Testis (tissue), 3 donors: Measurements from ENCODE around the gene ALPL. TPM values are rescaled to one million over a fixed set of nuclear protein-coding genes. Genes with fewer than 3 reads are reported as not detected.
"Not testable (repeated sequence)": the region's sequence is repeated elsewhere in the genome, so short reads cannot be mapped to it uniquely, and the experiment has no call there.

Experiments used
- DNase-seq: peaks from one replicate; pipeline ENCODE4 v3.0.0-alpha.2; 2019
- H3K27ac ChIP-seq, 2 donors: fragments of 200-600 bp; sonication (generic); one replicate each; pipeline ENCODE4 v1.5.1; 2019
- H3K27me3 ChIP-seq: fragments of 200-600 bp; sonication (generic); one replicate; pipeline ENCODE4 v1.5.1; 2019
- H3K36me3 ChIP-seq: fragments of 200-600 bp; sonication (generic); one replicate; pipeline ENCODE4 v1.5.1; 2017; ENCODE audit warnings: low read depth; ENCODE audit errors: missing control alignments
- H3K4me1 ChIP-seq: fragments of 200-600 bp; sonication (generic); one replicate; pipeline ENCODE4 v1.5.1; 2019
- H3K4me3 ChIP-seq, 2 donors: fragments of 200-600 bp; sonication (generic); one replicate each; pipeline ENCODE4 v1.5.1; 2017 to 2019
- H3K9me3 ChIP-seq: fragments of 200-600 bp; sonication (generic); one replicate; pipeline ENCODE4 v1.5.1; 2017
- POLR2A ChIP-seq: fragments of 450-650 bp; IDR thresholded peaks from one replicate; pipeline ENCODE4 v1.6.1; 2017; ENCODE audit warnings: antibody characterized with exemption, mild to moderate bottlenecking, moderate library complexity
- WGBS, 2 donors: methylation state at CpG; one replicate each; pipeline ENCODE4 v1.1.5; 2018; 5-methylcytosine and 5-hydroxymethylcytosine counted together
- intact Hi-C: fragments of 100-400 bp; cut with DNase I; formaldehyde crosslinking; loops from one replicate; pipeline ENCODE4 v1.15.1; 2023; ENCODE audit warnings: low total_unique reads
- polyA plus RNA-seq: library from polyadenylated mRNA; stranded (reverse); fragments of 350-450 nt; fragmentation: Illumina TruSeq; extraction: RNeasy Lipid Tissue Mini Kit (QIAGEN cat#74804); gene quantifications from one replicate; pipeline ENCODE4 v1.2.3, GENCODE V29; 2014; ENCODE audit warnings: low read depth, low replicate concordance; ENCODE audit not compliant: insufficient read depth
- total RNA-seq, 2 donors: library from RNA; depleted of rRNA; stranded (reverse); fragments of >200 nt; gene quantifications; one replicate each; pipeline ENCODE4 v1.2.3, GENCODE V29; 2016
- TF ChIP-seq, protein P1 (sequence below), 3 experiments: fragments of 450-650 bp in 2 of 3; fragments of 200-600 bp in 1 of 3; sonication (generic) in 1 of 3; IDR thresholded peaks; one replicate each; pipeline ENCODE4 v1.5.1; 2016 to 2019; ENCODE audit warnings: antibody characterized with exemption in 3 of 3, mild to moderate bottlenecking in 2 of 3, moderate library complexity in 1 of 3

The ALPL gene
- total and polyA plus RNA-seq, 3 donors from 2014 or later: 11.8 to 22.2 (median 15.7) TPM

DNA sequence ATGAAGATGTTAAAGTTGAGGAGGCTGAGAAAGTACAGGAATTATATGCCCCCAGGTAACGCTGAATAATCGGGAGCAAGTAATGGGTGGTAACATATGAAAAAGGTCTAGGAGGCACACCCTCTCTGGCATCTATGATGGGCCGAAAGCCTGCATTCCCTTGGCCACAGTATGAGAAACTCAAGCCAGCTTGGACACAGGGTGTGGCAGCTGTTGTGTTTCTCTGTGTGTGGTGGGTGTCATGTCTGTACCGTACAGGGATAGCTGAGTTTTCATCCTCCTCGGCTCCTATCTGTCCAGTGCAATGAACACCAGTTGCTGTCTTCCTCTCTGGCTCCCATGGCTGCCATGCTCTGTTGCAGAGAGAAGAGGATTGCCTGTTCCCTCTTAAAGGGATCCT, 36.4 kb upstream of the ALPL start:
- H3K4me3 ChIP-seq: no peak overlapping the region
- TF ChIP-seq, protein P1, sequence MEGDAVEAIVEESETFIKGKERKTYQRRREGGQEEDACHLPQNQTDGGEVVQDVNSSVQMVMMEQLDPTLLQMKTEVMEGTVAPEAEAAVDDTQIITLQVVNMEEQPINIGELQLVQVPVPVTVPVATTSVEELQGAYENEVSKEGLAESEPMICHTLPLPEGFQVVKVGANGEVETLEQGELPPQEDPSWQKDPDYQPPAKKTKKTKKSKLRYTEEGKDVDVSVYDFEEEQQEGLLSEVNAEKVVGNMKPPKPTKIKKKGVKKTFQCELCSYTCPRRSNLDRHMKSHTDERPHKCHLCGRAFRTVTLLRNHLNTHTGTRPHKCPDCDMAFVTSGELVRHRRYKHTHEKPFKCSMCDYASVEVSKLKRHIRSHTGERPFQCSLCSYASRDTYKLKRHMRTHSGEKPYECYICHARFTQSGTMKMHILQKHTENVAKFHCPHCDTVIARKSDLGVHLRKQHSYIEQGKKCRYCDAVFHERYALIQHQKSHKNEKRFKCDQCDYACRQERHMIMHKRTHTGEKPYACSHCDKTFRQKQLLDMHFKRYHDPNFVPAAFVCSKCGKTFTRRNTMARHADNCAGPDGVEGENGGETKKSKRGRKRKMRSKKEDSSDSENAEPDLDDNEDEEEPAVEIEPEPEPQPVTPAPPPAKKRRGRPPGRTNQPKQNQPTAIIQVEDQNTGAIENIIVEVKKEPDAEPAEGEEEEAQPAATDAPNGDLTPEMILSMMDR (IDR thresholded peaks at IDR 0.05): no peak
- no peak for TF ChIP-seq POLR2A
- H3K27ac ChIP-seq: no peak overlapping the region
- no peaks in the 10 kb centered on the region for H3K36me3 ChIP-seq
- no peaks in the 10 kb centered on the region for H3K9me3 ChIP-seq
- H3K27me3 ChIP-seq: no peaks in the 10 kb centered on the region
- 82 to 88% methylated on average over 5 of the region's 5 CpGs for WGBS, 2 donors
- DNase-seq: no peak
- no peaks in the 10 kb centered on the region for H3K4me1 ChIP-seq
- intact Hi-C loops: no loop called here

DNA sequence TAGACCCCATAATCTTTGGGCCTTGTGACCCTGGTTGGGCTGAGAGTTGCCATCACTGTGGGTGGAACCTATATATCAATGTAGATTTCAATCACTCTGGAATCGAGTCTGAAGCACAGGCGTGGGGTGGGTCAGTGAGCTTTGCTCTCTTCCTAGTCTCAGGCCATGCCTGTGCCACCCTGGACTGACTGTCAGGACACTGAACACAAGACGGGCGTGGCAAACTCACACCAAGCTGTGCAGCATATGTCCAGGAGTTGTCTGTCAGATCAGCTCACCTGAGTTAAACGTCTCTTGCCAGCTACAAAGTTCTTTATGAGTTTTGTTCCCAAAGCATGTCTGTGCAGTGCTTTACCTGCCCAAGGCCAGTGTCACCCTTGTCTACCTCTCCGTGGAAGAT, 30.9 kb upstream of the ALPL start:
- H3K9me3 ChIP-seq: no peaks in the 10 kb centered on the region
- no peak overlapping the region for H3K4me3 ChIP-seq
- H3K27ac ChIP-seq: no peak overlapping the region
- WGBS, 2 donors: 84 to 96% methylated on average over 4 to 6 of the region's 6 CpGs
- H3K27me3 ChIP-seq: no peaks in the 10 kb centered on the region
- intact Hi-C loops: no loop called here
- DNase-seq: no peak
- H3K4me1 ChIP-seq: no peaks in the 10 kb centered on the region
- TF ChIP-seq POLR2A: no peak
- TF ChIP-seq, protein P1 (IDR thresholded peaks at IDR 0.05): no peak
- no peaks in the 10 kb centered on the region for H3K36me3 ChIP-seq

DNA sequence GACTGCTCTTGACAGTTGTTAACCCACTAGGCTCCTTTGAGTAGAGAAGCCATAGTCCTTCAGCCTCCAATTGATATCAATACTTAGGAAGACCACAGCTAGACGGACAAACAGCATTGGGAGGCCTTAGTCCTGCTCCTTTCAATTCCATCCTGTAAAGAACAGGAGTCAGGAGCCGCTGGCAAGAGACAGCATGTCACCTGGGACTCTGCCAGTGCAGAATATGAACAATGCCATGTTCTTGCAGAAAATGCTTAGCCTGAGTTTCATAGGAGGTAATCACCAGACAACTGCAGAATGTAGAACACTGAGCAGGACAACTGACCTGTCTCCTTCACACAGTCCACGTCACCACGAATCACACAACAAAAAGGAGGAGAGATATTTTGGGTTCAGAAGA, 25.3 kb upstream of the ALPL start:
- H3K36me3 ChIP-seq, H3K9me3 ChIP-seq, H3K27ac ChIP-seq, H3K4me3 ChIP-seq, intact Hi-C loops, H3K4me1 ChIP-seq, DNase-seq, H3K27me3 ChIP-seq: not testable (repeated sequence)
- 89% methylated on average over 4 of the region's 4 CpGs; no CpG with 5 or more reads in 1 of the 2 donors for WGBS, 2 donors

DNA sequence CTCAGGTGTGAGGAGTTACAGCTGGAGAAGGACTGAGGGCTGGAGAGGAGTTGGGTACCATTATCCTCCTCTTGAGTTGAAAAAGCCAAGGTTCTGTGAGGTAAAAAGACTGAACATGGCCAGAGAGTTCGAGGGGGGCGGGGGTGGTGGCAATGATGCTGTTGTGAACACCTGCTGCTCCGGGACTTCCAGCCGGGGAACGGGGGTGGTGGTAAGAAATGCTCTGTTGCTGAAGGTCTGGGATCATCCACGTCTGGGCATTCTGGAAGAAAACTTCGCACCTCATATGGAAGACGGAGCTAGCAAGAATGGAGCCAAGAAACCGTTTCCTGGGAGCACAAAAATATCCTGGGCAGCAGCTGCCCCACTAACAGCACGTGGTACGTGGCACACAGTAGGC, 20.1 kb upstream of the ALPL start:
- H3K4me3 ChIP-seq: no peak overlapping the region
- no peaks in the 10 kb centered on the region for H3K9me3 ChIP-seq
- H3K27ac ChIP-seq: no peak overlapping the region
- H3K27me3 ChIP-seq: no peaks in the 10 kb centered on the region
- H3K4me1 ChIP-seq: no peaks in the 10 kb centered on the region
- TF ChIP-seq POLR2A: no peak
- TF ChIP-seq, protein P1 (IDR thresholded peaks at IDR 0.05): no peak
- DNase-seq: no peak
- no peaks in the 10 kb centered on the region for H3K36me3 ChIP-seq
- intact Hi-C loops: no loop called here
- WGBS, 2 donors: 91 to 92% methylated on average over 11 of the region's 11 CpGs

DNA sequence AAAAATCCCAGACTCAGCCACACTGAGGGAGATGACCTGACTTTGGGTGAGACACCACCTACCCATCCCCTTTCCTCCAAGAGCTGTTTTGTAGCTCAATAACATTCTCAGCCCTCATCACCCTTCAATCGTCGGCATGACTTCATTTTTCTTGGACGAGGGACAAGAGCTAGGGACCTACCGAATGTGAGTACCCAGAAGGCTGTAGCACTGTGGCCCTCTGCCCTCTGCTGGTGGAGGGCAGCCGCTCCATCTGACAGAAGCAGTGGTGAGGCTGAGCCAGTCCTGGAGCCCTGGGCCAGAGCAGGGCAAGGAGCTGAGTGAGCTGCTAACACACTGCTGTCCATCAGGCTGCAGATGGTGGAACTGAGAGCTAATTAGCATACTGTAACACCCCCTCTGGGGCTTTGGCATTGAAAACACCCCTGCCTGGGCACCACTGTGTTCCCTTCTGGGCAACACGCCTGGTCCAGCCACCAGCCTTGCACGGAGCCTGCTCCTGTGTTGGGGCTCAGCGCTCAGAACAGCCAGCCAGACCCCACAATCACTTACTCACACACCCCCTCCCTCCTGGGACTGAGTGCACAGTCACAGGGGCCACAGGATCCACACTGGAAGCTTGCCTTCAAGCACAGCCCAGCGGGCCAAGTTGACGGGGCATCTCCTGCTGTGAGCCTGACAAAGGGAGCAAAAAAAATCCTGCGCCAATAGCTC, 18.3 kb upstream of the ALPL start:
- Histone ChIP-seq H3K4me3 (no peak overlapping the region), H3K27ac (no peak overlapping the region), H3K27me3 (no peaks in the 10 kb centered on the region), H3K36me3 (no peaks in the 10 kb centered on the region), H3K9me3 (no peaks in the 10 kb centered on the region), H3K4me1 (no peaks in the 10 kb centered on the region)
- TF ChIP-seq, protein P1 (IDR thresholded peaks at IDR 0.05): peak in 1 of 3 experiments; percentile 8
- no peak for TF ChIP-seq POLR2A
- intact Hi-C loops: no loop called here
- WGBS, 2 donors: 84 to 88% methylated on average over 7 to 11 of the region's 11 CpGs
- no peak for DNase-seq
